Right lobe of liver (tissue), 4 donors: ENCODE data around the gene OGN.

Experiments used
- CTCF ChIP-seq, 4 donors: fragments of 200-600 bp in 3 of 4; fragments of 450-650 bp in 1 of 4; IDR thresholded peaks; one replicate each; pipeline versions ENCODE4 v1.5.1 to v1.8.0; 2016 to 2022; ENCODE audit warnings: antibody characterized with exemption in 4 of 4, mild to moderate bottlenecking in 2 of 4
- POLR2A ChIP-seq: fragments of 450-650 bp; IDR thresholded peaks from one replicate; pipeline ENCODE4 v1.6.1; 2017; ENCODE audit warnings: antibody characterized with exemption, mild to moderate bottlenecking
- donor health status: DM: no; HTN: no; CAD: no.
- donor health status: DM: no; HTN: no; CAD: no.
- donor health status: DM: no; HTN: yes; CAD: no.

- TF ChIP-seq CTCF (IDR thresholded peaks at IDR 0.05): no peak
- TF ChIP-seq POLR2A: no peak
These were observed 71.1 kb downstream of the OGN start for GRCh38 chr9:92333282-92333634.
